HS-27A (cell line): ENCODE results near the gene CYCS.
"Not testable (repeated sequence)": the region's sequence is repeated elsewhere in the genome, so short reads cannot be mapped to it uniquely, and the experiment has no call there.

Source experiments
- DNase-seq: peaks from one replicate; pipeline ENCODE4 v3.0.0-alpha.2; 2012; ENCODE audit warnings: low read depth, missing footprints

The CYCS gene

DNA sequence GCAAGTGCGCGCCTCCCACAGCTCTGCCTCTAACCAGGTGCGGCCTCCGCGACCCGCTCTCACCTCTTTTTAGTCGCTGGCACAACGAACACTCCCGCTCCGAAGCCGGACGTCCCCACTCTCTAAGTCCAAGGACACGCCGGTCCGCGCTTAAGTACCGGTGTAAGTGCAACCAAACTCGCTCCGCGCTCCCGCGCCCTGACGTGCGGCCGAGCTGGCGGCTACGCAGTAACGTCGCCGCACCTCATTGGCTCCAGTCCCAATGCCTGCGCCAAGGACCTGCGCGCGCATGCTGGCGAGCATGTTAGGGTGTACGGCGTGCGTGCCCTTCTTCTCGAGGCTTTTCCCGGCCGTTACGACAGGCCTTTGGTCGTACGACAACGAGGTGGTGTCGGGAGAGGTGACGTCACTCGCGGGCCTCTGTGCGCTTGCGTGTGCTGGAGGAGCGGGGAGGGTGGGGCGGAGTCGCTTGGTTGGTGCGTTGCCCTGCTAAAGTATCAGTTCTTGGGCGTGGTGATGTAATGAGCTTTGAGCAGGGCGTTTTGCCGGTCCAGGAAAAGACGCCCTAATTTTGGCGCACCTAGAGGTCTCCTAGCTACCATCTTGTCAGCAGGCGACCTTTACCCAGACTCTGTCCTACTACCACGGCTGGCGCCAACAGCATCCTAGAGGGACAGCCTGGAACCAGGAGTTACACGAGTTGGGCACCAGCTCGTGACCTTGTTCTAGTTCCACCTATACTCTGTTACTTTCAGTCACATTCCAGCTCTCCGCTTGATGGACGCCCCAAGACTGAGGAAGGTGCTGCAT lies at the start of gene CYCS:
CYCS (minus strand) TSS at position 124 of the 810 bp plus-strand sequence. CDS start 1,141 bp downstream, outside the sequence.
- DNase-seq = peak; percentile 96

DNA sequence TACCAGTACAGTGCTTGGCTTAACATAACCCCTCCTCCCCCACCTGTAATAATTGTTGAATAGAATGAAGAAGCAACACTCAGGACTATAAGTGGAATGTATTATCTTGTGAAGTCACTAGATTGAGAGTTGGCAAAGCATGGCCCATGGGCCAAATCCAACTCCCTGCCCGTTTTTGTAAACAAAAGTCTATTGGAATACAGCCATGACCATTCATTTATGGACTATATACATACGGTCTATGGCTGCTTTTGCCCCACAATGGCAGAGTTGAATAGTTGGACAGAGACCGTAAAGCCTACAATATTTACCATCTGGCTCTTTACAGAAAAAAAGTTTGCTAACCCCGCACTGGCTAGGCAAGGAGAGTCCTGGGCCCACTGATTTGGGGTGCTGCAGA lies 48.1 kb upstream of the CYCS start:
- DNase-seq = no peak

DNA sequence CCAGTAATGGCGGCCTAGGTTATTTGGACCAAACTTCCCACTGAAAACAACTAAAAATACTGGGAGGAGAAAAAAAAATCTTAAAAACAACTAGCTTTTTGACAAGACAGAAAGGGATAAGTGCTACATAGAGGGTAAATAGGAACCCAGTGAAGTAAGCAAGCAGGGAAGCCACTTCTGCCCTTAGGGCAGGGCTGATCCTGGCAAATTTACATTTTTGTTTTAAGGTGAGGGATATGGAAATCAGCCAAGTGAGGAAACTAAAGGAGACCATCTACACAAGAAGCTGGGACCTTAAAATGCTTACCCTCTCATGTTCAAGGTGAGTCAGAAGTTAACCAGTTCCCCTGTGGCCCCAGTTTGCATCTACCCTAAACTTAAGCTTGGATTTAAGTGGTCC lies 46.5 kb upstream of the CYCS start:
- no peak for DNase-seq

DNA sequence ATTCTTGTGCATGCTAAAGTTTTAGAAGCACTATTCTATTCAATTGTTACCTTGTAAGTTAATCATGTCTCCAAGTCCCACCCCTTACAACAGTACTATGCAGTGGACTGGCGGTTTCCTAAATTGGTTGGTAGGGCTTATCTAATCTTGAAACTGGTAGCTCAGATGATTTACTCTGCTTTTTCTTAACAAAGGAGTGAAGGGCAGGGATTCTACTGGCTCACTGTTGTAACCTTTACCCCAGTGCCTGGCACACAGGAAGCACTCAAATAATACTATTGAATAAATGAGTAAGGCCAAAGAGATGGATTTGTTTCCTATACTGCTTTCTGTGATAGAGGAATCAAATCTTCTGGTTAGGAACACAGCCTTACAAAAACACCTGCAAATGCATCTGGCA lies 46.0 kb upstream of the CYCS start:
- DNase-seq = no peak

DNA sequence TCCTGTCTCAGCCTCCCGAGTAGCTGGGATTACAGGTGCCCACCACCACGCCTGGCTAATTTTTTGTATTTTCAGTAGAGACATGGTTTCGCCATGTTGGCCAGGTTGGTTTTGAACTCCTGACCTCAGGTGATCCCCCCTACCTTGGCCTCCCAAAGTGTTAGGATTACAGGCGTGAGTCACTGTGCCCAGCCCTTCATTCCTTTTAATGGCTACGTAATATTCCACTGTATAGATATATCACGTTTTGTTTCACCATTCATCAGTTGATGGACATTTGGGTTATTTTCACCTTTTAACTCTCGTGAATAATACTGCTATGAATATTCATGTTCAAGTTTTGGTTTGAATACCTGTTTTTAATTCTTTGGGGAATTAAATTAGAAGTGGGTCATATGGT lies 44.6 kb upstream of the CYCS start:
- DNase-seq = no peak

DNA sequence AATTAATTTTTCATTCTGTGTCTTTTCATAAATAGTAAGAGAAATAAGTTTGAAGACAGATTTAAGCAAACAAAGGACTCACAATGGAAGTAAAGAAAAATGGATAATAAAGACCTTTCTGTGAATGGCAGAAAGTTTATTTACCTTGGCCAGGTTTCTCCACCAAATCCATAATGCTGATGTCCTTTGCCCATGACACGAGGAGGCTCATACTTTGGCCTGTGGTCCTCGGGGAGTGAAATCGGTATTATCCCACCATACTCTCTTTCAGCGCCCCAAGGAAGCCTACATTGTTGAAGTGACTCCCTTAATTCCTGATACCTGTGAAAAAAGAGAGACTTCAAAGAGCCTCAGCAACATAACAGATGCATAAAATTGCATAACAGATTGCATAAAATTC lies 43.1 kb upstream of the CYCS start:
- no peak for DNase-seq

DNA sequence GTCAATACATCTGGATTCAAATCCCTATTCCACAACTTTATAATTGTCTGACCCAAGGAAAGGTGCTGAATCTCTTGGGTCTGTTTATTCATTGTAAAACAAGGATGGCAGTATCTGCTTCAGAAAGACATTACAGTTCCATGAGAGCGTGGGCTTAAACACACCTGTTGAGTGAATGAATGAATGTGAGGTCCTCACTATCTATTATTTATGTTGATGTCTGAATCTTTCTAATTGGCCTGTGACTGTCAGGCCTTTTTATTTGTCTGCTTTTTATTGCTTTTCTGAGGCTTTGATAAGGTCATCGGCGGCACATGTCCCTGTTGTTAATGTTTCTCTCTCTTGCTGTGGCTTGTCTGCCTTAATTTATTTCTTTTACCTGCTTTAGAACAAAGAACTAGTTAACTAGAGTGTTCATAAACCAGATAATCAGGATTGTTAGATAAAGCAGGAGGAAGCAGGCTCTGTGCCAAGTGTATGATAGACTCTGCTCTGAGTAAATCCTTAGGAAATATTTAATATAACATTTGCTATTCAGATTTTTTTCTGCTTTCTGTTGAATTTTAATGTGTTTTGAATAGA lies 42.3 kb upstream of the CYCS start:
- no peak for DNase-seq

DNA sequence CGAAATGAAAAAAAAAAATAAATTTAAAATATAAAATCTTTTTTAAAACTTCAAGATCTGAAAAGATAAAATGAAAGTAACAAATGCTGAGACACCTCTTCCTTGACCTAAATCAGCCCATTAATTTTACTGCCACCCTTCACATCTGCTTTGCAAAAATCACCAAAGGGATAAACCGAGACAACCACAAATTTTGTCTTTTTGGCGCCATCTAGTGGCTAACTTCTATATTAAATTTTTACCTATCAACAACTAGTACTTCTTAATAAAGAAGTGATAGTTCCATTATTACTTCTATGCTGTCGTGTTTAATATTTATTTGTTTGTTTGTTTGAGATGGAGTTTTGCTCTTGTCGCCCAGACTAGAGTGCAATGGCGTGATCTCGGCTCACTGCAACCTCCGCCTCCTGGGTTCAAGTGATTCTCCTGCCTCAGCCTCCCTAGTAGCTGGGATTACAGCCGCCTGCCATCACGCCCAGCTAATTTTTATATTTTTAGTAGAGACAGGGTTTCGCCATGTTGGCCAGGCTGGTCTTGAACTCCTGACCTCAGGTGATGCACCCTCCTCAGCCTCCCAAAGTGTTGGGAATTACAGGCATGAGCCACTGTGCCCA lies 35.0 kb upstream of the CYCS start:
- not testable (repeated sequence) for DNase-seq

DNA sequence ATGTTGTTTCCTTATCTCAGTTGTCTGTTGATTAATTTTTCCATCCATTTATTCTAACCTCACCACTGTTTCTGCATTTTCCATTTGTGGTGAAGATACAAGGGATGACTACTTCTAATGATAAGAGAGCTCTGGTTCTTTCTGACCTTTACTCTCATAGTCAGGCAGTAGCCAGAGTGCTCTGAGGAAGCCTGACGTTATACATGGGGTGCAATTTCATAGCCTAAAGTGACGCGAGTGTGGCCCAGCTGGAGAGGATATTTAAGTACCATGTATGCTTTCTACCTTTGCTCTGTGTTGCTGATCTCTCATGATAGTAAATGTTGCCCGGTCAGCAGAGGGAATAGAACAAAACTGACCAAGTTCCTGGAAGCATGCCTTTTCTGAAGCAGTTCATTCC lies 33.9 kb upstream of the CYCS start:
- no peak for DNase-seq

DNA sequence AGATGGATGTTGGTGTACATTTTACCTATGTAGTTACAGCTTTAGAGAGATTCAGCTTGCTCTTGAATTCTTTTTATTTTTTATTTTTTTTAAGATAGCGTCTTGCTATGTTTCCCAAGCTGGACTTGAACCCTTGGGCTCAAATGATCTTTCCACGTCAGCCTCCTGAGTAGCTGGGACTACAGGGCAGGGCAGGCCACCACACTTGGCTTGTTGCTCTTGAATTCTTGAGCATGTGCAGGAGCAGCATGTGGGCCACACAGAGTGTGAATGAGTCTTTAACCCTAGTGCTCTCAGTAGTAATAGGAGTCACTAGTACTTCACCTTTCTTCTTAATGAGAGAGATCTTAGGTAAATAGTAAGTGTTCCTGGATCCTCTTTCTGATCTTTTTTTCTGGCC lies 26.7 kb upstream of the CYCS start:
- DNase-seq = no peak

DNA sequence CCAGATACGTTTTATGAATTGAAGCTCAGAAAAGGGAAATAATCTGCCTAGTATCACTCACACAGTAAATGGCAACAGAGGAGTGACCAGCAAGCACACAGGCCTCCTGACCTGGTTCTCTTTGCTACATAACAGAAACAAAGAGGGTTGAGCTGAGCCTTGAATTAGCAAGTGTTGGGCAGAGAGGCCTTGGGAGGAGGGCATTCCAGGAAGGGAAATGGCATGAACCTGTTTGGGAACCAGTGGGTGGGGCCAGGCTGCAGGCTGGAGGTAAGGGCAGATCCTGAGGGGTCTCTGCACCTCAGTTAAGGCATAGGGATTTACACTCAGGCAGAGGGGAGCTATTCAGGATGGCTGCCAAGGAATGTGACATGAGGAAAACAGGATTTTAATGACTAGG lies 24.8 kb upstream of the CYCS start:
- no peak for DNase-seq

DNA sequence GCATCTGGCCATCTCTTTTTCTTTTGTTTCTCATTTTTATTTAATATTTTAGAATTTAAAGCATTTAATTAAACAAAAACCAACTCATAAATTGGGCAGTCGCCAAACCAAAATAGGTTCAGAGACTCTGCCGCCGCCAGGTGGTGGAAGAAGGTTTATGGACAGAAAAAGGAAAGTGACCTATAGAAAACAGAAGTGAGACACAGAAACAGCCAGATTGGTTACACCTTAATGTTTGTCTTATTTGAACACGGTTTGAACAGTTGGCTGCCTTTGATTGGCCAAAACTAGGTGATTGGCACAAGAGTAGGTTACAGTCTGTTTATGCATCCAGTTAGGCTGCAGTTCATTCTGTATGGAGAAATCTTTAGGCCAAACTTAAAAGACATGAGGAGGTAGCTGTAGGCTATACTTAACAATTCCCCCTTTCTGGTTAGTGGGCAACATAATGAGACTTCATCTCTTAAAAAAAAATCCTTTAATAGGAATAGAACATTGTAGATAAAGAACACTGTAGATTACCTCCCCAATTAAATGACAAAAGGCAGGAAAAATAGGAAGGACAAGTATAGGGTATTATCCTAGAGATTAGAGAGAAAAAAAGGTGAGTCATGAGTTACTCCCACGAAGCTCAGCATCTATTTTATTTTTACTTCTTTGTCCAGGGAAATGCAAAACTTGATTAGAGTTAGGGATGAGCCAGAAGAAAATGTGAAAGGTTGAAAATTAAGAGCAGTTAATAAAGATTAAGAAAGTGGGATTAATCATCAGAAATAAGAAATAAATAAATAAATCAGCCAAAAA lies 23.9 kb upstream of the CYCS start:
- DNase-seq = no peak

DNA sequence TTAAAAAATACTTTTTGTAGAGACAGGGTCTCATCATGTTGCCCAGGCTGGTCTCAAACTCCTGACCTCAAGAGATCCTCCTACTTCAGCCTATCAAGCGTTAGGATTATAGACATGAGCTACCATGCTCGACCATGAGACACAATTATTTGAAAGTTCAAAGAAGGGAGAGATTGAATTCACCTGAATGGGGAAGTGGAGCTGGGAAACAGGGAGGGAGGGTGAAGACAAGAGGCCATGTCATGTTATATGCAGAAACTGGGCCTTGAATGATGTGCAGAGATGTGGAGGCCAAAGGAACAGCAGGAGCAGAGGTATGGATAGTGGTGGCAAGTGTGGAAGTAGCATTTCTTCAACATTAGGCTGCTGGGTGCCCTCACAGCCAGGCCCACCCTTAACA lies 18.7 kb upstream of the CYCS start:
- DNase-seq = no peak

DNA sequence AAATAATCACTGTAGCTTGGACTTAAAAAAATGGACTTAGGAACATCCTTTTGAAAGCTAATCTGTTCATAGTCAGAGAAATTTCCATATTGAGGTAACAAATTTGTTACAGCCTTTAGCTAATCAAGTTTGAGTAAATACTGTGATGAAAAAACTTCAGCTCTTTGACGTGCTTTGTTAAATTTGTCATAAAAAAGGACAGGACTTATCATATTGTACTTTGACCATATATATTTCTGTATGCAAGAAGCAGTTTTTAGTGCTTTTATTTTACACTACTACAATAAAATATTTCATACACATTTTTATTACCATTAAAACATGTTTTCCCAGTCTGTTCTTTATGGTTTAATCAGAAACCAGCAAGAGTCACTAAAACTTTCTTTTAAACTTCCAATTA lies 14.5 kb upstream of the CYCS start:
- DNase-seq = no peak

DNA sequence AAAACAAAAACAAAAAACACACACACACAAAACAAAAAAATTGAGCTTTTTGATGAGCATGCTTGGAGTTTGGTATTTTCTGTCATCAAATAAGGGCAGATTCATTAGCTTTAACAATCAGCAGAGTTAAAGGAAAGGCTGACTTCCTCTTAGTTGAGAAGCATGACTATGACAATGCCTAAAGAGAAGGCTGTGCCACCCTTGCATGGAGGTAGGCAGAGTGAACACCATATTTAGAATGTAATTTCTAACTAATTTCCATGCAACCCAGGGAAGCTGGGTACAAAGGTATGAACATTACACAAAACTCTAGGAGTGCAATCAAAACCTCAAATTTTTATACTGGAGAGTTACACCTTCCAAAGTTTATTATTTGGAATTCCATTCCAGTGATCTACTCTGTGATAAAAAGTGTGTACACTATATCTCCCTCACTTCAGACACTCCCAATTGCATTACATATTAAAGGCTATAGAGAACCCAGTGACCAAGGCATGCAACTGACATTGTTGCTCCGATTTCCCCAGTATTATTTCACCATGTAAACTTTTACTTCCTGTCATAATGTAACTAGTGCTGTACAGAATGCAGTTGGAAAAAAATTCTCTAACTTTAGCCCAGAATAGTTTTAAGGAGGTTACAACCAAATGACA lies 9.4 kb upstream of the CYCS start:
- no peak for DNase-seq

DNA sequence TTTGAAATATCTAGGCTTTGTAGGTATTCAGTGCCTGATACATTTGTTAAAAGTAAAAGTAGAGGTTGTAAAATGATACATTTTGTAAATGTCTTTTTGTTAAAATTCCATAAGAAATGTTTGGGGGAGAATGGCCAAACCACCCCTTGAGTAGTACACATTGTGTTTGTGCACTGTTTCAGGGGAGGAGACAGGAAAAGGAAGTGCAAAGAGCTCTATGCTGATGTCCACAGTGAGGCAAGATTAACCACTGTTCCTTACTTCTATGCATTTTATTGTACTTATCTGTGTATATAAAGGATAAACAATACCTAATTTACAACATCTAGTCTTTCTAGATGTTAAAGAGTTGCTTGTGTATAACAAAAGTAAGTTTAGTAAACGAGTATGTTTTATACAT lies 7.4 kb upstream of the CYCS start:
- no peak for DNase-seq

DNA sequence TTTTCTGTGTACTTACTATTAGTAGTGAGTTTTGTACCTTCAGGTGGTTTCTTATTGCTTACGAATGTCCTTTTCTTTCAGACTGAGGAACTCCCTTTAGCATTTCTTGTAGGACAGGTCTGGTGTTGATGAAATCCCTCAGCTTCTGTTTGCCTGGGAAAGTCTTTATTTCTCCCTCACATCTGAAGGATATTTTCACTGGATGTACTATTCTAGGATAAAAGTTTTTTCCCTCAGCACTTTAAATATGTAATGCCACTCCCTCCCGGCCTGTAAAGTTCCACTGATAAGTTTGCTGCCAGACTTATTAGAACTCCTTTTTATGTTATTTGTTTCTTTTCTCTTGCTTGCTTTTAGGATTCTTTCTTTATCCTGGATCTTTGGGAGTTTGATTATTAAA lies 1.7 kb upstream of the CYCS start:
- DNase-seq = no peak

DNA sequence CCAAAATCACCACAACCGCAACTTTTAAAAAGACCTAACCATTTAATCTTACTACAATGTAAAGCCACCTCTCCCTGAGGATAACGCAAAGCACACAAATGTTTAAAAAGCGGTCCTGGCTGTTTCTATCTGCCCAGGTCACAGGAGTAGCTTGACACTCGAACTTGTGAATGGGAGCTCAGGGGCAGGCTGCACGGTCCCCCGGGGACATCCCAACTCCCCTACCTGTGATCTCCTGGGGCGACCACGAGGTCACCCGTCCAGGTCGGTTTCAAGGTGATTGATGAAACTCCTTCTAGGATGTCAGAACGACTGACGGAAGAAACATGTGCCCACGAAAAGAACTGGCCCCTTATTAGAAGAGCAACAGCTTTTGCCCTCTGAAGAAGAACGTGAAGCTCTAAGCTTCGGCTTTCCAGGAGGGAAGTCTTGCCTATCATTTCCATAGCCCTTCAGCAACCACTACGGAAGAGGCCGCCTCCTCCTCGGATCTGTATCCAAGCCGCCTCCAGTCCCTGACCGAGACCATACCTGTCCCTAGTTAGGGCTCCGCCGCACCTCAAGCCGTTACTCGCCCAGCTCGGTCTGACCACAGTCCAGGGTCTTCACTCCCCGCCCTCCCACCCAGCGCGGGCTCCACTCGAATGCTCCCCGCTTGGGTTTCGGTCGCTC lies 459 bp downstream of the CYCS start:
- peak; percentile 8 for DNase-seq

DNA sequence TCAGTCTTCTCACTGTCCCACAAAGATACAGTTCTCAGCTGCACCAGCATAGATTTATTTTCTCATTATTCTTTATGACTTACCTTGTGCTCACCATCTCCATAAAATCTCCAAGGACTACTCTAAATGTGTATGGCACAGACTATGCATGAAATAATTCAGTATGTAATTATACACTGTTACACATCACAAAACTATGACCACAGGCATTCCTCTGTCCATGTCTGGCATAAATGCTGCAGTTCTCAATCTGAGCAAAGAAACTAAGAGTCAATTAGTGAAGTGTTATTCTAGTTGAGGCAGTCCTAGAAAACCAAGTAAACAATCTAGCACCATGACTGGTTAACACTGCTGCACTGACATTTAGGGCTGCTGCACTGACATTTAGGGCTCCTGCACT lies 2.7 kb downstream of the CYCS start:
- no peak for DNase-seq

DNA sequence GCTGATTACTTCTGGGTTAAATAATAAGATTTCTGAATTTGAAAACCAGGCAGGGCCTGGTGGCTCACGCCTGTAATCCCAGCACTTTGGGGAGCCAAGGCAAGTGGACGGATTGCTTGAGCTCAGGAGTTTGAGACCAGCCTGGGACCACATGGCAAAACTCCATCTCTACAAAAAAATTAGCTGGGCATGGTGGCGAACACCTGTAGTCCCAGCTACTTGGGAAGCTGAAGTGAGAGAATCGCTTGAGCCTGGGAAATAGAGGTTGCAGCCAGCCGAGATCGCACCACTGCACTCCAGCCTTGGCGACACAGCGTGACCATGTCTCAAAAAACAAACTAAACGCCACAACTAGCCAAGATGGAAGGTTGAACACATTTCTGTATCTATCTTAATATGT lies 3.5 kb downstream of the CYCS start:
- DNase-seq = no peak

DNA sequence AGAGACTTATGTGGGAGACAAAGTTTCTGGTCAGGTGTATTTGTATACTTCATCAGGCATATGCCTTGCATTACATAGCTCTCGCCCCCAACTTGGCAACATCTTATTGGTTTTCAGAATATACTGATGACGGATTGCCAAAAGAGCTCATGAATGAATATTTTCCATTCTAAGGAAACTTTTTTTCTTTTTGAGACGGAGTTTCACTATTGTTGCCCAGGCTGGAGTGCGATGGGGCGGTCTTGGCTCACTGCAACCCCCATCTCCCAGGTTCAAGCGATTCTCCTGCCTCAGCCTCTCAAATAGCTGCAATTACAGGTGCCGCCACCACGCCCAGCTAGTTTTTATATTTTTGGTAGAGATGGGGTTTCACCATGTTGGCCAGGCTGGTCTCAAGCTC lies 6.0 kb downstream of the CYCS start:
- no peak for DNase-seq
